Measurements from ENCODE around the gene CSNK1G3. TPM values are rescaled to one million over a fixed set of nuclear protein-coding genes. Genes with fewer than 3 reads are reported as not detected.

CSNK1G3 gene
- total RNA-seq, 1 donor: 91.2 TPM

DNA sequence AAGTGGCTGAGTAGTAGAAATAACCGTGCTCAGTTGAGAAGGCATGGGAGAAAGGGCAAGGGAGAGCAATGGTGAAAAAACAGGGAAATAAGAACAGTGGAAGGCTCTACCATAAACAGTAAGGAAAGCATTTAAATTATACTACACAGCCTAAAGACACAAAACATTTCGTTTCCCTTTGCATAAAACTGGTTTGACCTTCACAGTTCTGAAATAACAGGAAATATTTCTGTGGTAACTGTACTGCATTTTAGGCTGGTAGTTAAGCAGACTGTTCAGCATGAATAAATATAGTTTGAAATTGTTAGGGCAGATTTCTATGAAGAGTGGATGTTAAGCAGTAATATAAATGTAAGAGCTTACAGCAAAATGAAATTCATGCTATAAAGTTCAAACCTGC is 147.5 kb downstream of the CSNK1G3 start:
- Histone ChIP-seq H3K4me2 (ENCODE audit: insufficient read depth, low read length) (no peak overlapping the region), H4K20me1 (ENCODE audit: insufficient read depth, low read length) (no peaks in the 10 kb centered on the region), H3K79me2 (ENCODE audit: insufficient read depth, low read length) (no peaks in the 10 kb centered on the region), H3K27ac (ENCODE audit: low read depth, low read length) (no peak overlapping the region), H3K27me3 (ENCODE audit: insufficient read depth, low read length) (no peaks in the 10 kb centered on the region), H3K4me1 (ENCODE audit: insufficient read depth, low read length) (peaks cover 2% of the 10 kb centered on the region), H3K36me3 (ENCODE audit: insufficient read depth, low read length) (no peaks in the 10 kb centered on the region), H2AFZ (ENCODE audit: low read length) (no peak overlapping the region), H3K9me3 (ENCODE audit: low read depth, low read length) (no peaks in the 10 kb centered on the region), H3K4me3 (ENCODE audit: insufficient read depth, low read length) (no peak overlapping the region)
- TF ChIP-seq, protein P1, sequence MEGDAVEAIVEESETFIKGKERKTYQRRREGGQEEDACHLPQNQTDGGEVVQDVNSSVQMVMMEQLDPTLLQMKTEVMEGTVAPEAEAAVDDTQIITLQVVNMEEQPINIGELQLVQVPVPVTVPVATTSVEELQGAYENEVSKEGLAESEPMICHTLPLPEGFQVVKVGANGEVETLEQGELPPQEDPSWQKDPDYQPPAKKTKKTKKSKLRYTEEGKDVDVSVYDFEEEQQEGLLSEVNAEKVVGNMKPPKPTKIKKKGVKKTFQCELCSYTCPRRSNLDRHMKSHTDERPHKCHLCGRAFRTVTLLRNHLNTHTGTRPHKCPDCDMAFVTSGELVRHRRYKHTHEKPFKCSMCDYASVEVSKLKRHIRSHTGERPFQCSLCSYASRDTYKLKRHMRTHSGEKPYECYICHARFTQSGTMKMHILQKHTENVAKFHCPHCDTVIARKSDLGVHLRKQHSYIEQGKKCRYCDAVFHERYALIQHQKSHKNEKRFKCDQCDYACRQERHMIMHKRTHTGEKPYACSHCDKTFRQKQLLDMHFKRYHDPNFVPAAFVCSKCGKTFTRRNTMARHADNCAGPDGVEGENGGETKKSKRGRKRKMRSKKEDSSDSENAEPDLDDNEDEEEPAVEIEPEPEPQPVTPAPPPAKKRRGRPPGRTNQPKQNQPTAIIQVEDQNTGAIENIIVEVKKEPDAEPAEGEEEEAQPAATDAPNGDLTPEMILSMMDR (IDR thresholded peaks at IDR 0.05; ENCODE audit: extremely low read depth, low read depth, low read length): no peak
- no peak for DNase-seq (ENCODE audit: insufficient read length, low spot score, missing footprints)

DNA sequence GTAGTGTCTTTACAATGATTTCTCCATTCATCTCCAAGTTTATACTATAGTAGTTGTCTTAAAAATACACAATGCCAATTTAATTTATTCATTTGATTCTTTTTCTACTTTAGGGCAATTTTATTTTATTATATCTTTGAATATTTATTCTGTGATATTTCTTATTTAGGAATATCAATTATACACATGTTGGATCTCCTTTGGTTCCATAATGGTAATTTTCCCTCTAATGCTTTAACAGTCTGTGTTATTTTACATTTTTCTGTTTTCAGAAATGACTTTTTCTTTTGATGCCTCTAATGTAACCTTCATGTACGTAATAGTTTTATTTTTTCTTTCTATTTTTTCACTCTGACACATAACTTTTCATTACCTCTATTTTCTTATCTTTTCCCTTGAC is 153.0 kb downstream of the CSNK1G3 start:
- H3K9me3 ChIP-seq (ENCODE audit: low read depth, low read length): no peaks in the 10 kb centered on the region
- H3K27me3 ChIP-seq (ENCODE audit: insufficient read depth, low read length): no peaks in the 10 kb centered on the region
- DNase-seq (ENCODE audit: insufficient read length, low spot score, missing footprints): no peak
- no peak overlapping the region for H3K4me3 ChIP-seq (ENCODE audit: insufficient read depth, low read length)
- no peaks in the 10 kb centered on the region for H3K36me3 ChIP-seq (ENCODE audit: insufficient read depth, low read length)
- H3K27ac ChIP-seq (ENCODE audit: low read depth, low read length): no peak overlapping the region
- no peaks in the 10 kb centered on the region for H3K4me1 ChIP-seq (ENCODE audit: insufficient read depth, low read length)
- TF ChIP-seq, protein P1 (IDR thresholded peaks at IDR 0.05; ENCODE audit: extremely low read depth, low read depth, low read length): no peak
- H2AFZ ChIP-seq (ENCODE audit: low read length): no peak overlapping the region
- no peaks in the 10 kb centered on the region for H4K20me1 ChIP-seq (ENCODE audit: insufficient read depth, low read length)
- no peaks in the 10 kb centered on the region for H3K79me2 ChIP-seq (ENCODE audit: insufficient read depth, low read length)
- H3K4me2 ChIP-seq (ENCODE audit: insufficient read depth, low read length): no peak overlapping the region

DNA sequence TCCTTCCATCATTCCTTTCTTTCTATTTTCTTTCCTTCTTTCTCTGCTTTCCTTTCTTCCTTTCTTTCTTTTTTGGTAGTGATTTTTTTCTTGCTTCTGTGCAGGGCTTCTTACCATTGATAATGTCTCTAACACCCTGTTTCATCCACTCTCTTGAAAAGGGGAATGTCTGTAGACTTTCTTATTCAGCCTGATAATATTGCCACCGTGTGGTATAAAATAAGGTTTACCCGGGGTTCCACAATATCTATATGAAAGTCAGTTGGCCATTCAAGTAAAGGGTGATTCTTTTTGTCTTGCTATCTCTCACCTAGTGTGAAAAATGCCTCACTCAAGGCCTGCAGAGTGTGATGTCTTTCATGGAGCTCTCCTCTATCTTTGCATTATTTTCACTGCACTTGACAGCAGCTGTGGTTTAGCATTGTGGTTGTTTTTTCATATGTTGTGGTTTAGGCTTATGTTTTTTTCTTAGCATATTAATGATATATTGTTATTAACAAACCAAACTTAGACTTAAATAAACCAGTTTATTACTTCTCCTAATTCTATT is 153.9 kb downstream of the CSNK1G3 start:
- H2AFZ ChIP-seq (ENCODE audit: low read length): no peak overlapping the region
- no peak overlapping the region for H3K27ac ChIP-seq (ENCODE audit: low read depth, low read length)
- H4K20me1 ChIP-seq (ENCODE audit: insufficient read depth, low read length): no peaks in the 10 kb centered on the region
- H3K9me3 ChIP-seq (ENCODE audit: low read depth, low read length): no peaks in the 10 kb centered on the region
- H3K4me2 ChIP-seq (ENCODE audit: insufficient read depth, low read length): no peak overlapping the region
- no peaks in the 10 kb centered on the region for H3K79me2 ChIP-seq (ENCODE audit: insufficient read depth, low read length)
- no peak overlapping the region for H3K4me3 ChIP-seq (ENCODE audit: insufficient read depth, low read length)
- H3K36me3 ChIP-seq (ENCODE audit: insufficient read depth, low read length): no peaks in the 10 kb centered on the region
- no peaks in the 10 kb centered on the region for H3K27me3 ChIP-seq (ENCODE audit: insufficient read depth, low read length)
- no peaks in the 10 kb centered on the region for H3K4me1 ChIP-seq (ENCODE audit: insufficient read depth, low read length)
- no peak for DNase-seq (ENCODE audit: insufficient read length, low spot score, missing footprints)
- TF ChIP-seq, protein P1 (IDR thresholded peaks at IDR 0.05; ENCODE audit: extremely low read depth, low read depth, low read length): no peak

Other genes with a start within 250 kb of the CSNK1G3 start
- 24.2 and 29.8 TPM in 2 replicates for gene CEP120, start 88.8 kb upstream of the CSNK1G3 start, total RNA-seq